Bone marrow (tissue), 2 donors: Measurements from ENCODE around the gene AP5S1.
"Not testable (repeated sequence)": the region's sequence is repeated elsewhere in the genome, so short reads cannot be mapped to it uniquely, and the experiment has no call there.

ENCODE experiments used
- DNase-seq, 2 donors: peaks; one replicate each; lab custom pipeline; 2025; lab: John Stamatoyannopoulos, UW

AP5S1 gene

DNA sequence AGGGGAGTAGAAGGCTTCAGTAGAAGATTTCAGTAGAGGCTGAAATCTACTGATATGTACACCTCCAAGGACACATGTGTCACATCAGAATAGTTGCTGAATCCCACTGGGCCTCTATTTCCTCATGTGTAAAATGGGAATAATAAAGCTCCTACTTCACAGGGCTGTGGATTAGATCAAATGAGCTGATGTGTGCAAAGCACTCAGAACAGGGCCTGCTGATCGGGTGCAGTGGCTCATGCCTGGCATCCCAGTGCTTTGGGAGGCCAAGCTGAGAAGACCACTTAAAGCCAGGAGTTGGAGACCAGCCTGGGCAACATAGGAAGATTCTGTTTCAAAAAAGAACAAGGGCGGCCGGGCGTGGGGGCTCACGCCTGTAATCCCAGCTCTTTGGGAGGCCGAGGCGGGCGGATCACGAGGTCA lies 8.1 kb upstream of the AP5S1 start:
- no peak for DNase-seq

DNA sequence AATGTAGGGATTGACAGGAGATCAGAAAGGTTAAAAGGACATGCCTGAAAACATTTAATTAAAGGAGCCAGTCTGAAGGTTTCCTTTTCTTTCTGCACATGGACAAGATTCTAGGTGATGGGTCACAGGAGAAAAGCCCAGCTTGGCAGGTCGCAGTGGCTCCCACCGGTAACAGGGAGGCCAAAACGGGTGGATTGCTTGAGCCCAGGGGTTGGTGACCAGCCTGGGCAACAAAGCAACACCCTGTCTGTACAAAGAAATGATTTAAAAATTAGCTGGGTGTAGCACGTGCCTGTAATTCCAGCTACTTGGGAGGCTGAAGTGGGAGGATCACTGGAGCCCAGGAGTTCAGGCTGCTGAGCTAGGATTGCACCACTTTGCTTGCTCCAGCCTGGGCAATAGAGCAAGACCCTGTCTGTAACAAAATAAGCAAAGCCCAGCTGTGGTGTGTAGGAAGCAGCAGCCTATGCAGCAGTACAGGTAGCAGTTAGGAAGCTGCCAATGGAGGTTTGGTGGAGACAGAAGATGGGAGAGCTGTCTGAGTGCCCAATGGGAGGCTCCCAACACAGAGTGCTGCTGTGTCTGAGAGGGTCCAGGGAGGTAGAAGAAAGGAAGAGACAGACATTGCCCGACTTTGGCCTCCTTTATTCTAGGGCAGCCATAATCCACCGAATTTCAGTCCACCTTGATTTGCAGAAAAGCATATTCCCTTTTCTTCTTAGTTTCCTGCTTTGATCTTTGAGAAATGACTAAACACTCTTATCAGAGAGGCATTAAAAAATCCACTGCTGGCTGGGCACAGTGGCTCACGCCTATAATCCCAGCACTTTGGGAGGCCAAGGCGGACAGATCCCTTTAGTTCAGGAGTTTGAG lies 7.1 kb upstream of the AP5S1 start:
- DNase-seq: no peak

DNA sequence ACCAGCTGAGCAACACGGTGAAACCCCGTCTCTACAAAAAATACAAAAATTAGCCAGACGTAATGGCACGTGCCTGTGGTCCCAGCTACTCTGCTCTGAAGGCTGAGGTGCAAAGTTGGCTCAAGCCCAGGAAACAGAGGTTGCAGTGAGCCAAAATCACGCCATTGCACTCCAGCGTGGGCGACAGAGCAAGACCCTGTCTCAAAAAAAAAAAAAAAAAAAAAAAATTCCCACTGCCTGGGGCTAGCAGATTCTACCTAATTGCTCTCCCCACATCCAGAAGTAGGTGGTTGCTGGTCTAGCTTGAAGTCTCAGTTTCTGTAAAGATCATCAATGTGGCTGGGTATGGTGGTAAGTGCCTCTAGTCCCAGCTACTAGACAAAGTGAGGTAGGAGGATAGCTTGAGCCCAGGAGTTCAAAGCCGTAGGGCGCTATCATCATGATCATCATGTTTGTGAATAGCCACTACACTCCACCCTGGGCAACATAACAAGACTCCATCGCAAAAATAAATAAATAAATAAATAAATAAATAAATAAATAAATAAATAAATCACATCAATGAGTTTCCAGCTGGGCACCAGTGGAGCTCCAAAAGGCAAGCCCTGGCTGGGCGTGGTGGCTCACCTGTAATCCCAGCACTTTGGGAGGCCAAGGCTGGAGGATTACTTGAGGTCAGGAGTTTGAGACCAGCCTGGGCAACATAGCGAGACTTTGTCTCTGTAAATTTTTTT lies 6.3 kb upstream of the AP5S1 start:
- no peak for DNase-seq

DNA sequence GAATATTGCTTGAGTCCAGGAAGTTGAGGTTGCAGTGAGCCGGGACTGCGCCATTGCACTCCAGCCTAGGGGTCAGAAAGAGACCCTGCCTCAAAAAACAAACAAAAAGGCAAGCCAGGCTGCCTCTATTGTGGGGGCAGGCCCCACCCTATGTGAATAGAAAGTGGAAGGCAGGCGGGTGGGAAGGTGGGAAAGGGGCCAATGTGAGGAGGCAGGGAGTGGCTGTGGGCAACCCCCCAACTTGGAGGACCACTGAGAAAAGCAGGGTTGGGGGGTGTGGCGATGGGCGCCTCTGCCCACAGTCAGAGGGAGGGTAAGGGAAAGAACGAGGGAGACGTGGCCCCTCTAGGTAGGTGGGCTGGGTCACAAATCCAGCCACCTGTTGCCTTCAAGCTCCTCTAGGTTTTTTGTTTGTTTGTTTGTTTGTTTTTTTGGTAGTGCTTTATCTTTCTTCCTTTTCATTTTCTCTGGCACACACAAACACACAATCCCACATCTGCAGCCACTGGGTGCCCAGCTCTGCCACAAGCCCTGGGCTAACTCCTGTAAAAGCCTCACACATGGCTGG lies 5.3 kb upstream of the AP5S1 start:
- DNase-seq: no peak

DNA sequence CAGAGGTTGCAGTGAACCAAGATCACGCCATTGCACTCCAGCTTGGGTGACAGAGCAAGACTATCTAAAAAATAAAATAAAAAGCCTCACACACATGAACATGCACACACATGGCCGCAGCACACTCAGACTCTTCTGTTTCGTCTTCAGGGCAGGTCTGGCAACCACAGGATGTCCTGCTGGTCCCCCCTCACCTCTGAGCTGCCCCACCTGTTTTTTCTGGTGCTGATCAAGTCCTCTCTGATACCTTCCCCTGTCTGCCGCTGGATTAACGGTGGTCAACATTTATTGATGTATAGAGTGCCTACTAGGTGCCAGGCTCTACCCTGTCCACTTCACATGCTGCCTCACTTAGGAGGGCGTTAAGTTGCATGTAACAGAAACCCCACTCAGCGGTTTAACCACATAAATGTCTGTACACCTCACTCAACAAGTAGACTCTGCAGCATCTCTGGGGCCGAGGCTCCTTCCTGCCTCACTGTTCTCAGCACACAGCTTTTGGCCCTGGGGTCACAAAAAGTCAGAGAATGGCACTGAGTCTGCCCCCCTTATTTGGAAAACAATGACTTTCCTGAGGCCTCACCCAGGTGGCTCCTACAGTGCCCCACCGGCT lies 4.5 kb upstream of the AP5S1 start:
- no peak for DNase-seq

DNA sequence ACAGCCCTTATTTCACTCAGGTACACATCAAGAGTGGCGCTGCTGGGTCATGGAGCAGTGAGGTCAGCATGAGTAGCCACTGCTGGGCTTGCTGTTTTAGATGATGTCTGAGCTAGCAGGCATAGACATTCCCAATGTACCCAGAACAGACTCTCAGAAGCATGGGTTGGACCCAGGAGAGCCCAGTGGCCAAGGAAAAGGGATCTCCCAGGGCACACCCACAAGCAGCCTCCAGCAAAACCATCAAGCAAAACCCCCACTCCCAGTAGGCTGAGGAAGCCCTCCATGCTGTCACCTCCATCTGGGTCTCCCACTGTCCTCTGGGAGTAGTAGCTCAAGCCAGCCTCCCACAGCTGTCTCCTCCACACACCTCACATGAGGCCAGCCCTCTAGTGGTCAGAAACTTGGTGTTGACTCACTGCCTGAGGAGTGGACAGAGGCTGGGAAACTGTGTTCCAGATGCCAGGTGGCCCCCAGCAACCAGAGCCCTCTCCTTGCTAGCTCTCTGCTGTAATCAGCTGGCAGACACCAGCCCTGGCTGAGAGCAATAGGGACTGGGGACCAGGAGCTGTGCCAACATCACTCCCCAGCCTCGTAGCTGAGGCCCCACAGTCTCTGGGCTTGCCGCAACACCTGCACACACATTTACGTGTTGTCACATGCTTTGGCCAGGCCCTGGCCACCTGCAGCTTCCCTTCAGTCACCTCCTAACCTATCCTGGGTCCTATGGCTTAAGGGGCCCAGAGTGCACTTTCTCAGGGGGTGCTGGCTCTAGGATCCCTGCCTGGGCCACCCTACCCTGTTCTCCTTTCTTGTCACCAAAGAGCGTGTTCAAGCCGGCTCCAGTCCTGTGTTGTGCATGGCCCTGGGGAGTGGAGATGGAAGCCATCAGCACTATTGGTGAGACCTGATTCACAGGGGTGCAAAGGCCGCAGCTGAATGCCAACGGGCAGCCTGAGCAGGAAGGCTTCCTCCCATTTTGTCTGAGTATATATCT lies 1.9 kb upstream of the AP5S1 start:
- peak in 1 of 2 donors; percentile 14 for DNase-seq

DNA sequence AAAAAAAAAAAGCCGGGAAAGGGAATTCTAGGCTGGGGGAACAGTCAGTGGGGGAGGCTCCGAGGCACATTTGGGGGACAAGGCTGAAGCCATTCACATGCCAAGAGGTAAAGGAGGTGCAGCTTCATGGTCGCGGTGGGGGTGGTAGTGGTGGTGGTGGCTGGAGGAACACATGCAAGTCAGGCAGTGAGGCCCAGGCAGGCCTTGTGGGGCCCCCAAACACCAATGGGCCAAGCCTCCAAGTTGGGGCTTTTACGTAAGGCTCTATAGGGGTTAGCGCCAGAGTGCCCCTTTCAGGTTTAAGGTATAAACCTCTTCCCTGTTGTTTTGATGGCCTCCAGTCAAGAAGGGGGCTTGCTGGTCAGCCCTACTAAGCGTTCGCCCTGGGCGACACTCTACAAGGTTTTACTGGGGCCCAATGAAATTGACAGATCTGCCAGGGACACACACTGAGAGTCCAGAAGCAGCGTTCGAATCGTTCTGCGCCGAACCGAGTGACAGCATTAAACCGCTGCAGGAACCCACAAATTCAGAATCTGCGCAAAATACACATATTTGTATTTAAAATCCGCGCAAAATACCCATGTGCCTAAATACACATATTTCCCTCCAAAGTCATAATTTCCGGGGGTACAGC lies 818 bp upstream of the AP5S1 start:
- DNase-seq: no peak

DNA sequence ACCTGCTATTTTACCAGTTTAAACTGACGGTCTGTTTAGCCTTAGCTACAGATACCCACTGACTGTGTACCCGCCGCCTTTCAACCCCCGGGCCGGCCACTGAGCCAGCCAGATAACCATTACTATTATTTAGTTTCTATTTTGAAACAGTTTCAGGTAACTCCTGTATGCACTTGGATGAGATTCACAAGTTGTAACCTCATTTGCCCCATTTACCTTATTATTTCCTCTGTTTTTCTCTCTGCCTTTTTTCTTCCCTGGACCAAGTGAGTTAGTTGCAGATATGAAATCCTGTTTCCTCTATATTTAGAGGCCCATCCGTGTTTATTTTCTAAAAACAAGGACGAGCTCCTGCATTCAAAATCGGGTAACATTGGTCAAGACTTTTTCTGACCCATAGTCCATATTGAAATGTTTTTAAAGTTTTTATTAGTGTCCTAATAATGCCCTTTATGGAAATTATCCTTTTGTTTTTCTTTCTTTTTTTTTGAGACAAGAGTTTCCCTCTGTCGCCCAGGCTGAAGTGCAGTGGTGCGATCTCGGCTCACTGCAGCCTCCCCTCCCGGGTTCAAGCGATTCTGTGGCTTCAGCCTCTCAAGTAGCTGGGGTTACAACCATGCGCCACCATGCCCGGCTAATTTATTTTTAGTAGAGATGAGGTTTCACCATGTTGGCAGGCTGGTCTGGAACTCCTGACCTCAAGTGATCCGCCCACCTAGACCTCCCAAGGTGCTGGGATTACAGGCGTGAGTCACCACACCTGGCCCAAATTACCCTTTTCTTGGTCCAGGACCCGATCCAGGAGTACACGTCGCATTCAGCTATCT lies 767 bp downstream of the AP5S1 start:
- no peak for DNase-seq

DNA sequence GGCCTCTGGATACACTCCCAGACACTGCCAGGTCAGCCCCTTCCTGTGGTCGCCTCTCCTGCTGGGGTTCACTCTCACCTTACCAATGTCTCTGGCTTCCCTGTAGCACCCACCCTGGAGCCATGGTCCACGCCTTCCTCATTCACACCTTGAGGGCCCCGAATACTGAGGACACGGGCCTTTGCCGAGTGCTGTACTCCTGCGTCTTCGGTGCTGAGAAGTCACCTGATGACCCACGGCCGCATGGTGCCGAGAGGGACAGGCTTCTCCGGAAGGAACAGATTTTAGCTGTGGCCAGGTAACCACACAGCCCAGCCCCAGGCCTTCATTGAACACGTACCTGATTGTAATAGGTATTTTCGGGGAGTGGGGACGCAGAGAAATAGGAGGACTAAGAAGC lies 1.6 kb downstream of the AP5S1 start:
- DNase-seq: no peak

DNA sequence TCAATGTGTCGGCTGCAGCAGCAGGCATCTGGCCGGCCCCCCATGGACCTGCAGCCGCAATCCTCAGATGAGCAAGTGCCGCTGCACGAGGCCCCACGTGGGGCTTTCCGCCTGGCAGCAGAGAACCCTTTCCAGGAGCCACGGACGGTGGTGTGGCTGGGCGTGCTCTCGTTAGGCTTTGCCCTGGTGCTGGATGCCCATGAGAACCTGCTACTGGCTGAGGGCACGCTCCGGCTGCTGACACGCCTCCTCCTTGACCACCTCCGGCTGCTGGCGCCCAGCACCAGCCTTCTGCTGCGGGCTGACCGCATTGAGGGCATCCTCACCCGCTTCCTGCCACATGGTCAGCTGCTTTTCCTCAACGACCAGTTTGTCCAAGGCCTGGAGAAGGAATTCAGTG lies 3.5 kb downstream of the AP5S1 start:
- no peak for DNase-seq

DNA sequence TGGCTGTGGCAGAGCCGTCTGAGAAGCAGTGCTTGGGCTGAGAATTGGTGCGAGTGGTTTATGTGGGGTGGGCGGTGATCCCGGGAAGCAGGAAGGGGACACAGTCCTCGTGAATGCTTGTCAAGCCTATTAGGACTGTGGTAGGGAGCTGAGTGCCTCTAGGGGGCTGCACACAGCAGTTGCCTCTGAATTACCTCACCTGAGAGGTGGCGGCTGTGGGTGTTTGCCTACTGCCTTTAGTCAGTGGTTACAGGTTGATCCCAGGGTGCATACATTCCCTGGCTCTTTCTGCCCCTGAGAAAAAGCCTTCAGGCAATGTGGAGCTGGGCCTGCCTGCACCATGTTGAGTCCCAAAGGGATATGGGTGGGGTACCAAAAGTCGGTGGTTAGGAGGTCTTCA lies 5.2 kb downstream of the AP5S1 start:
- no peak for DNase-seq

DNA sequence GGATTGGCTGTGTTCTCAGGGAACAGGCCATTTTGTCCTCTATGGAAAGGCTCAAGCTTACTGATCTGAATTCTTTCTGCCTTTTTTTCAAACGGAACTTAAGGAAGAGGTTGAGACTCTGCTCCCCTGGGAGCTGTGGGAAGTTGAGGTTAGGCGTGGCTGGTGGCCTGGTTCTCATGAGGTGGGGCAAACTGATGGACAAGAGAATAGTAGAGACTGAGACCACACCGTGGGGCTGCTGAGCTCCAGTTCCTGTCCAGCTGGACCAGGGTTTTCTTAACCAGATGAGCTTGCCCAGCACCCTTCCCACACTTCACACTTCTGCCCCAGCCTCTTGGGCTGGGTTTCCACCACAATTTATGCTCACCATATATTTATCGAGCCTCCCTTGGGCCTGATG lies 6.1 kb downstream of the AP5S1 start:
- no peak for DNase-seq

DNA sequence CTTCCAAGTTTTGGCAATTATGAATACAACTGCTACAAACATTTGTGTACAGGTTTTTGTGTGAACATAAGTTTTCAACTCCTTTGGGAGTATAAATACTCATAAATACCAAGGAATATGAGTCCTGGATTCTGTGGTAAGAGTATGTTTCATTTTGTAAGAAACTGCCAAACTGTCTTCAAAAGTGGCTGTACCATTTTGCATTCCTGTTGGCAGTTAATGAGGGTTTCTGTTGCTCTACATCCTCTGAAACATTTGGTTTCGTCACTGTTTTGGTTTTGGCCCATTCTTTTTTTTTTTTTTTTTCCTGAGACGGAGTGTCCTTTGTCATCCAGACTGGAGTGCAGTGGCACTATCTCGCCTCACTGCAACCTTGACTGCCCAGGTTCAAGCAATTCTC lies 8.5 kb downstream of the AP5S1 start:
- DNase-seq: no peak

DNA sequence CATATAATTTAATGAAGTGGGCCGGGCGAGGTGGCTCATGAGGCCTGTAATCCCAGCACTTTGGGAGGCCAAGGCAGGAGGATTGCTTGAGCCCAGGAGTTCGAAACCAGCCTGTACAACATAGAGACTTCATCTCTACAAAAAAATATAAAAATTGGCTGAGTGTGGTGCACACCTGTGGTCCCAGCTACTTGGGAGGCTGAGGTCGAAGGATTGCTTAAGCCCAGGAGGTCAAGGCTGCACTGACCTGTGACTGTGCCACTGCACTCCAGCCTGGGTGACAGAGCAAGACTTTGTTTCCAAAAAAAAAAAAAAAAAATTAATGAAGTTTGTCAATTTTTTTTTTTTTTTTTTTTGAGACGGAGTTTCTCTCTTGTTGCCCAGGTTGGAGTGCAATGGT lies 9.5 kb downstream of the AP5S1 start:
- not testable (repeated sequence) for DNase-seq

DNA sequence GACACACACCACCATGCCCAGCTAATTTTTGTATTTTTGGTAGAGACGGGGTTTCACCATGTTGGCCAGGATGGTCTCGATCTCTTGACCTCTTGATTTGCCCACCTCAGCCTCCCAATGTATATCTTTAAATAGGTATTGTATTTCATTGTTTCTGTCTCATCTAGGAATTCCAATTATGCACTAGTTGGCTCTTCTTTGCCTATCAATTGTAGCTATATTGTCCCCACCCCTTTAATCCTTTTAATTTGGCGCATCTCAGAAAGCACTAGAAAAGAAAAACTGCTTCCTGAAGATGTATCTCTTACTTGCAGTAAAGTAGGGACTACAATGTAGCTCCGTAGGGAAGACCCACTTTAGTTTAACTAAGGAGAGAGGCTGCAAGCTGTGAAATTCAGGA lies 15.8 kb downstream of the AP5S1 start:
- DNase-seq: no peak

DNA sequence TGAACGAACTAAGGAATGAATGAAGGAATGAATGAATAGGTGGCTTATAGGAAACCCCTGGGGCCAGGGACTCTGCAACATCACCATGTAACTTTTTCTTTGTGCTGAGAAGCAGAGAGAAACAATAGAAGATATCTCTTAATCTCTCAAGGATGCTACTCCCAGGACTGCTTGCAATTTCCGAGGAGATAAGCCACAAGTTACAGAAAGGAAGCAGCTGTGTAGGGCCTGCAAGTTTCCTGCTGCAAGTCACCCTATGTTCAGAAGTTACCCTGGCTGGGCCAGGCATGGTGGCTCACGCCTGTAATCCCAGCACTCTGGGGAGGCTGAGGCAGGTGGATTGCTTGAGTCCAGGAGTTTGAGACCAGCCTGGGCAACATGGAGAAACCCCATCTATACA lies 19.0 kb downstream of the AP5S1 start:
- DNase-seq: peak in 1 of 2 donors; percentile 95

DNA sequence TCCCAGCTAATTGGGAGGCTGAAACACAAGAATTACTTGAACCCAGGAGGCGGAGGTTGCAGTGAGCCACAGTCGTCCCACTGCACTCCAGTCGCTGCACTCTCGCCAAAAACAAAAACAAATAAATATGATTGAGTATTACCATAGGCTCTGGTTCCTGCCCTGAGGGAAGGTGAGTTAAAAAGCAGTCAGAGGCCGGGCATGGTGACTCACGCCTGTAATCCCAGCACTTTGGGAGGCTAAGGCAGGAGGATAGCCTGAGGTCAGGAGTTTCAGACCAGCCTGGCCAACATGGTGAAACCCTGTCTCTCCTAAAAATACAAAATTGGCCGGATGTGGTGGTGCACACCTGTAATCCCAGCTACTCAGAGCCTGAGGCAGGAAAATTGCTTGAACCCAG lies 19.9 kb downstream of the AP5S1 start:
- DNase-seq: not testable (repeated sequence)

DNA sequence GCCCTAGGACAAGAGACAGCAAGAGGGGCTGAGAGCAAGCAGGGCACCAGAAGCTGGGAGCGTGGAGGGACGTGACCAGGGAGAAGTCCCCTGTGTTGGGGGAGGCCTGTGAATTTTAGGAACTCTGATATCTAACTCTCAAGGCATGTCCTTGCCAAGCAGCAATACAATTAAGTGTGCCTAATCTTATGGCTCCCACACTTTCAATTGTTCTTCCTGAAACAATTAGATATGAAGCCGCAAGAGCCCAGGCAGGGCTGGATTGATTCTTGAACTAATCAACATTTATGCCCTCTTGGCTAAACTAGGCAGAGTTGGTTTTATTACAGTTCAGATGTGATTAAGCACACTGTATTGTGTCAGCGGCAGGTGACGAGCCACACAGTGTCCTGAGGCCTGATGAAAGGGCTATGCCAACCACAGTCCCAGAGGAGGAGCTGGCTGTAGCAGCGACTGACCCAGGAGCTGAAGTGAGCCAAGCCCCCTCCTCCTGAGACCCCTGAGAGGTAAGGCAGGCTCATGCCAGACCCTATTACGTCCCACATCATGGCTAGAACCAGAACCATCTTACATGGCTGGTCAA lies 22.1 kb downstream of the AP5S1 start:
- no peak for DNase-seq

DNA sequence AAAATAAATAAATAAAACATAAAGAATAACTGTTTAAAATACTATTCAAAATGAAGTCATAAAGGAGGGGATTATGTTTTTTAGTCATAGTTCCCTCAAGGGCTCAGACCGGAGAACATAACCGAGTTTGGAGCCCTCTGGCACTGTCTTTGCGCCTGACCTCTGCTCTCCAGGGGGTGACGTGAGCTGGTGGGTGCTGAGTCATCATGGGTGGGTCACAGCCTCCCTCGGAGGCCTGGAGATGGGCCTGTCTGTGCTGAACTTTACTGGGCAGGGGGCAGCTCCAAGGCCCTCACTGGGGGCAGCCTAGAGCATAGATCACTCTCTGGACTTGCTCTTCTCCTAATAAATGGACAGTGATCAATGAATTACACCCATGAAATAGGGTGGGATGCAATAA lies 23.1 kb downstream of the AP5S1 start:
- no peak for DNase-seq
